Measurements from ENCODE around the gene GALNT18. TPM values are rescaled to one million over a fixed set of nuclear protein-coding genes. Genes with fewer than 3 reads are reported as not detected.

GALNT18 gene
- total RNA-seq, 2 donors from 2014 or later = 29.4 to 105 TPM

GRCh38 chr11:11589437-11589836 lies 32.4 kb downstream of the GALNT18 start:
- 91% methylated on average over 4 of the region's 4 CpGs for WGBS
- intact Hi-C loops (cut with DNase I) = no loop called here
- no peaks in the 10 kb centered on the region for H3K9me3 ChIP-seq
- TF ChIP-seq CTCF (IDR thresholded peaks at IDR 0.05) = no peak
- no peaks in the 10 kb centered on the region for H3K36me3 ChIP-seq
- DNase-seq (ENCODE audit: low spot score) = no peak
- H3K4me1 ChIP-seq (replicated peaks) = no peaks in the 10 kb centered on the region
- no peaks in the 10 kb centered on the region for H3K27me3 ChIP-seq (replicated peaks; ENCODE audit: insufficient read depth)
- no peak overlapping the region for H3K27ac ChIP-seq
- no peak overlapping the region for H3K4me3 ChIP-seq

- Histone ChIP-seq H3K9me3 (no peaks in the 10 kb centered on the region), H3K27me3 (replicated peaks; ENCODE audit: insufficient read depth) (no peaks in the 10 kb centered on the region), H3K4me3 (no peak overlapping the region), H3K27ac (no peak overlapping the region), H3K4me1 (replicated peaks) (no peaks in the 10 kb centered on the region), H3K36me3 (no peaks in the 10 kb centered on the region)
- DNase-seq (ENCODE audit: low spot score) = no peak
- TF ChIP-seq POLR2AphosphoS5 (IDR thresholded peaks at IDR 0.05) = no peak
- TF ChIP-seq POLR2A (IDR thresholded peaks at IDR 0.05) = no peak
- TF ChIP-seq CTCF (IDR thresholded peaks at IDR 0.05) = no peak
- 63% methylated on average over 1 of the region's 1 CpG for WGBS
- intact Hi-C loops (cut with DNase I) = no loop called here
These were observed 32.9 kb downstream of the GALNT18 start for GRCh38 chr11:11588891-11589290.

GRCh38 chr11:11588243-11588642 lies 33.6 kb downstream of the GALNT18 start:
- DNase-seq (ENCODE audit: low spot score) = no peak
- Histone ChIP-seq H3K4me3 (no peak overlapping the region), H3K27me3 (replicated peaks; ENCODE audit: insufficient read depth) (no peaks in the 10 kb centered on the region), H3K9me3 (no peaks in the 10 kb centered on the region), H3K36me3 (no peaks in the 10 kb centered on the region), H3K27ac (no peak overlapping the region), H3K4me1 (replicated peaks) (no peaks in the 10 kb centered on the region)
- TF ChIP-seq POLR2AphosphoS5 (IDR thresholded peaks at IDR 0.05) (no peak), POLR2A (IDR thresholded peaks at IDR 0.05) (no peak), CTCF (IDR thresholded peaks at IDR 0.05) (no peak)
- WGBS = 79% methylated on average over 2 of the region's 2 CpGs
- intact Hi-C loops (cut with DNase I) = no loop called here

- no peaks in the 10 kb centered on the region for H3K9me3 ChIP-seq
- no peaks in the 10 kb centered on the region for H3K27me3 ChIP-seq (replicated peaks; ENCODE audit: insufficient read depth)
- no peaks in the 10 kb centered on the region for H3K4me1 ChIP-seq (replicated peaks)
- 94% methylated on average over 4 of the region's 4 CpGs for WGBS
- intact Hi-C loops (cut with DNase I) = no loop called here
- no peak for DNase-seq (ENCODE audit: low spot score)
- H3K27ac ChIP-seq = no peak overlapping the region
- no peaks in the 10 kb centered on the region for H3K36me3 ChIP-seq
- TF ChIP-seq POLR2A (IDR thresholded peaks at IDR 0.05) (no peak), POLR2AphosphoS5 (IDR thresholded peaks at IDR 0.05) (no peak), CTCF (IDR thresholded peaks at IDR 0.05) (no peak)
- H3K4me3 ChIP-seq = no peak overlapping the region
These were observed 34.7 kb downstream of the GALNT18 start for GRCh38 chr11:11587122-11587521.

GRCh38 chr11:11586465-11586864 lies 35.3 kb downstream of the GALNT18 start:
- TF ChIP-seq POLR2AphosphoS5 (IDR thresholded peaks at IDR 0.05) (no peak), POLR2A (IDR thresholded peaks at IDR 0.05) (no peak), CTCF (IDR thresholded peaks at IDR 0.05) (no peak)
- no peaks in the 10 kb centered on the region for H3K36me3 ChIP-seq
- H3K27me3 ChIP-seq (replicated peaks; ENCODE audit: insufficient read depth) = no peaks in the 10 kb centered on the region
- DNase-seq (ENCODE audit: low spot score) = no peak
- intact Hi-C loops (cut with DNase I) = no loop called here
- H3K27ac ChIP-seq = no peak overlapping the region
- WGBS = 97% methylated on average over 7 of the region's 7 CpGs
- H3K4me1 ChIP-seq (replicated peaks) = no peaks in the 10 kb centered on the region
- H3K4me3 ChIP-seq = no peak overlapping the region
- H3K9me3 ChIP-seq = no peaks in the 10 kb centered on the region

All from prostate gland (tissue), 2 donors.